Measurements from ENCODE around the gene ZNF75A.
A peak's percentile ranks its signal among the peaks of the same experiment; 100 is the strongest.
"Not testable (repeated sequence)": the region's sequence is repeated elsewhere in the genome, so short reads cannot be mapped to it uniquely, and the experiment has no call there.

Gene ZNF75A

DNA sequence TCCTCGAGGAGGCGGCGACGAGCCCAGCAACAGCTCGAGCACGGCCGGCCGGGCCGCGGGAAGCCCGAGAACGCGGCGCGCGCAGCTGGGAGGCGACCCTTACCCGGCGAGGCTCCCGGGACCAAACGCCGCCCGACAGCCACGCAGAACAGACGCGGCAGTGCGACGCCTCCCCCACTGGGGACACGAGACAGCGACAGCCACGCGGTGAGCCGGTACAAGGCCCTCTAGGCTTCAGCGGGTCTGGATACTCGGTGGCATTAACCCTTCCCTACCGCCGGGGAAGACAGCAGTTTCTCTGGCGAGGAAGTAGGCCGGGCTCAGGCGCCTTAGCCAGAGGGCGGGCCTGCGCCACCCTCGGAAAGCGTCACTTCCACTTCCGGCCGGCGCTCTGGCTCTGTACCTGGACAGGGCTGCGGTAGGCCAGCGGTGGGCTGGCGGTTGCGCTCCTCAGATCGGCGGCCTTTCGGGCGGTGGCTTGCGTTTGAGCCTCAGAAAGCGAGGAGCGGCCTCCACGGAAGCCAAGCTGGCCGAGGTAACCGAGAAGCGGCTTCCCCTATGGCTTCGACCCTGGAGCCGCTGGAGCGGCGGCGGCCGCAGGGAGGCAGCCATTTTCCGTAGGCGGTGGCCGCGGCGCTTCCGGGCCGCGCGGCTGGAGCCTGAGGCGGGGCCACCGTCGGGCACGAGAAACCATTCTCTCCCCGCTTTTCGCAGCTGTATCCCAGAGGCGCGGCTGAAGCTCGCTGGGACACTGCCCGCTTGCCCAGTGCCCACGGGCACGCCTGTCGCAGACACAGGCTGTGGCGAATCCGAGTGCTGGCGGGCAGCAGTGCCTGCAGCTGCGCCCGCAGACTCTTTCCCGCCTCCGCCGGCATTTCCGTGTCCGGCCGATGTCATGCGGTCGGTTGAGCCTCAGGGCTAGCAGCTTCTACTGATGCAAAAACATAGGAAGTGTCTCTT lies at the start of gene ZNF75A, which contains the start of gene TIGD7:
Gene ZNF75A, plus strand, starts transcription at position 389 of the 960 bp plus-strand sequence. CDS start 2,932 bp downstream, outside the sequence.
Gene TIGD7, minus strand, starts transcription at position 322 of the 960 bp plus-strand sequence. CDS start 4,816 bp downstream, outside the sequence.
- DNase-seq, result peak; percentile 74

DNA sequence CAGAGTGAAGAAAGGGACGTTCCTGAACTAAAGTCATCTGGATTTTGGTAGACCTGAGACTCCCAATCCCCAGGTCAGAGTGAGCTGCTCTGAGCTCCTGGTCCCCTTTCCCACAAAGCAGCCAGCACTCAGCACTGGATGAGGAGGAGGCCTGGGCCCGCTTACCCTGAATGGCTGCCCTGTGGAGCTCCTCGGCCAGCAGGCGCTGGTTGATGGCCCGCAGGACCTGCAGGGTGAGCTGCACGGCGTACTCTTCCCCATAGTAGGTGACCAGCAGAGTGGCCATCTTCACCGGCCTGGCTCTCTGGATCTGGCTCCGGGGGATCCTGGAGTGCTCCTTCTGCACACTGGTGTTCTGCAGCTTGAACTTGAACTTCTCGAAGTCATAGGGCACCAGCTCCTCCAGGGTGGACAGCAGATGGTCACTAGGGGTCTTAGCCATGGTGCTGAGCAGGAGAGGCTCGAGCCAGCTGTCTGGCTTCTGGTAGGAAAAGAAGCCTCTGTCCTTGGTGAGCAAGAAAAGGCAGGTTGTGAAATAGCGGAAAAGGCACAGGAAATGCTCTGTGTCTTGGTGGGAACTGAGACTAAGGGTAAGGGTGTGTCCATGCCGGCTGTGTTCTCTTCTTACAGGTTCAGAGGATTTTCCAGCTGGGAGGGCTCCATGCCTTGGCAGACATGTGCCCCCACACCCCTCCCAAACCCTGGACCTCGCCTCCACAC lies 49.0 kb upstream of the ZNF75A start, which contains the start of gene MEFV:
Gene MEFV, minus strand, starts transcription at position 488 of the 720 bp plus-strand sequence. Its CDS starts 46 bp downstream, at position 442.
- DNase-seq, result no peak

DNA sequence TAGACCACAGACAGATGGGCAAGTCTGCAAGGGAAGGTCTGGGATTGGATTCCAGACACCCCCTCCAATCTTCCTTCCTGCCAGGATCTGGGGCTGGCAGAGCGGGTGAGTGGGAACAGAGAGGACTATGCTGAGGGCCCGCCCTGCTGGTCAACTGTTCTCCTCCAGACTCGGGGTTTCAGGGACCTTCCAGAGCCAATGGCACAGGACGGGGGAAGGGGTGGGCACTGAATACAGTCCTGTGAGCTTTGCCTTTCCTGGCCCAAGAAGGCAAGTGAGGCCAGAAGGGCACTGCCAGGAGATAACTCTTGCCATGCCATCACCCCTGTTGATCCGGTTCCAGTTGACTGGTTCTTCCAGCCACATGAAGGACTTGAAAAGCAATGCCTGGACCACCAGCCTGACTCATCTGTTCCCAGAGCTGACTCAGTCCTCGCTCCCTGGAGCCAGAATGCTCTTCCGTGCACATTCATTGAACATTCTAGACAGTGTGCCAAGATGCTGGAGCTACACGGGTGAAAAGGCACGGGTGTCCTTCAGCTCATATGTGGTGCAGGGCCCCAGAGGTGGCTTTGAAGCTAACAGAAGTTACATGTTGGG lies 48.3 kb upstream of the ZNF75A start:
- no peak for DNase-seq

DNA sequence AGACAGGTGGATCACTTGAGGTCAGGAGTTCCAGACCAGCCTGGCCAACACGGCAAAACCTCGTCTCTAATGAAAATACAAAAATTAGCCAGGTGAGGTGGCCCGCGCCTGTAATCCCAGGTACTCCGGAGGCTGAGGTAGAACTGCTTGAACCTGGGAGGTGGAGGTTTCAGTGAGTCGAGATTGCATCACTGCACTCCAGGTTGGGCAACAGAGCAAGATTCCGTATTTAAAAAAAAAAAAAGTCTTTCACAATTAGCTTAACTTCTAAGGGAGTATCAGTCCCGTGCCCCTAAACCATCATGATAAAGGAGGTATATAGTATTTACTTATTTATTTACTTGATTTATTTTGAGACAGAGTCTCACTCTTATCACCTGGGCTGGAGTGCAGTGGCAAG lies 45.5 kb upstream of the ZNF75A start:
- DNase-seq, result no peak

DNA sequence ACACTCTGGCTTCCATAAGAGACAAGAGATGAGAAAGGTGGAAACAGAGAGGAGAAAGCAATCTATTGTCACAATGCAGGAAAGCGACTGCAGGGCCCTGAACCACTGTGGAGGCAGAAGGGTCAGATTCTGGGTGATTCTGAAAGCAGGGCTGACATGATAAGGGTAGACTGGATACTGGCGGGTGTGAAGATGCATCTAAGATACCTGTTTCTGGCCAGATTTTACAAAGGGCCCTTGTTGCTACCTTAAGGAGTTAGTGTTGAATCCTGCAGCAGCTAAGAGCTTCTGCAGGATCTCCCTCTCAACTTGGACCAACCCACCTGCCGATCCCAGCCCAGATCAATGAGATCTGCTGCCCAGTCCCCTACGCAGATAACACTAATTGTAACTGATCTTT lies 42.8 kb upstream of the ZNF75A start:
- no peak for DNase-seq

DNA sequence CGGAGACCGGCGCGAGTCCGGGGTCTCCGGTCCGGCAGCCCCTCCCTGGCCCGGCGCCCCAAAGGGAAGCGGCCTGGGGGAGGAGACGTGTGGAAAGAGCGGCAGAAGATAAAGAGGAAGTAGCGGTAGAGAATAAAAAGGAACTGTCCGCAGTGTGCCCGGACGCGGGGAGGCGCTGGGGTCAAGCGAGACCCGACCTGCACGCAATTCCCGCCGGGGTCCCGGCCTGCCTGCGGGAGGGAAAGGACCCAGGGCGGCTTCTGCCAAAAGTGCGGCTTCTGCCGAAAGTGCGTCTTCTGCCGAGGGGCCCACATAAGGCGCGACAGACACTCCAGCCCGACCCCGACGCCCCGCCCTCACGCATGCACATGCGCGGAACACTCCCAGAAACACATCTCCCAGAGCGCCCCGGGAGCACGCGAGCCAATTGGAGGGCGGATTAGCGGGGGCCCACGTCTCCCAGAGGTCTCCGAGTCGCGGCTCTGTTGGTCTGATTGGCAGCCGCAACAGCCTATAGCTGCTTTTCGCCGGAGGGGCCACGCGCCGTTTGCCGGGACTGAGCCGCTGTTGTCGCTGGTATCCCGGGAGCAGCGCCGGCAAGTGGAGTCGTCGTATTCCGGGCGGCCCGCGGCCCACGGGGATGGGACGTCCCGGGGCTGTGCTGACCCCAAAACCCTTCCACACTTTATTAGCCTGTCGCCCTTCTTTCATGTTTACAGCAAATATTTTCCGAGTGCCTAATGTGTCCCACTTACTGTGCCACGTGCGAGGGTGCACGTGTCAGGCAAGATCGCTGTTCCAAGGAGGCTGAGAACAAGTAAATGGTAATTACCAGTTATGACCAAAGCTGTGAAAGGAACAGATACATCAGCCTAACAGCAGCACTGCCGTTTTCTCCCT lies 40.9 kb upstream of the ZNF75A start:
- DNase-seq, result peak; percentile 96

DNA sequence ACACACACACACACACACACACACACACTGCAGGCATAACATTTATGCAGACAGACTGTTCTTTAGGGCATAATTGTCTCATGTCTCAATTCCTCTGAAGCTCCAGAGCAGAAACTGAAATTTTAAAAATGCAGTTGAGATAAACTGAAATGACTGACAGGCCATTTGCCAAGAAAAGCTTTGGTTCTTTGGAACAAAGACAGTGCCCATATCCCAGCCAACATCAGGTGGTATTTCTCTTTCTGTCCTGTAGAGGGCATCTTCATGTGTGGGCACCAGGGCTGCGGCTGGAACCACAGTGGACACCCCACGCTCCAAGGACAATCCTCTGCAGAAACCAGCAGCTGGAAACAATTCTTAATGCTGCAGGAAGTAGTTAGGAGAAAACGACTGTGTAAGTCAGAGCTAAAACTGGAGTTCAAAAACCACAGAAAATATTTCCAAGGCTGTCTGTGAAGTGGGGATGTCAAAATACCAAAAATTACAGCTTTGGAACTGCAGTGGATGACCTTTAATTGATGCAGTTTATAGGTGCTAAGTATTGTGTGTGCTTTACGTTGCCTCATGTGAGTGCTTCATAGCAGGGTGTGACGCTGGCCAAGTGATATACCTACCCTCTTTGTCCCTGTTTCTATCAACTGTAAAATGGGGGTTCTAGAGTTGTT lies 38.3 kb upstream of the ZNF75A start:
- DNase-seq, result no peak

DNA sequence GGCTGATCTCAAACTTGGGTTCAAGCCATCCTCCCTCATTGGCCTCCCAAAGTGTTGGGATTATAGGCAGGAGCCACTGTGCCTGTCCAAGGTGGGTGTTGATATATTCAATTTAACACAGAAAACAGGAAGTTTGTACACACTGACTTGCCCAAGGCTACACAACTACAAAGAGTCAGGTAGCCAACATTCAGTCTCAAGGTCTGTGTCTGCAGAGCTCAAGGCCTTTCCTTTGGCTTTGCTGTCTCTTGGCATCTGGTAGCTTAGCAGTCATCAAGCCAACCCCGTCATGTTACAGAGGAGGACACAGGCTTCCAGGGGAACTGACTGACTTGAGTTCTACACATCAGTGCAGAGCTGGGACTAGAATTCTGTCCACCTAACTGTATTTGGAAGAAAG lies 37.0 kb upstream of the ZNF75A start:
- no peak for DNase-seq

DNA sequence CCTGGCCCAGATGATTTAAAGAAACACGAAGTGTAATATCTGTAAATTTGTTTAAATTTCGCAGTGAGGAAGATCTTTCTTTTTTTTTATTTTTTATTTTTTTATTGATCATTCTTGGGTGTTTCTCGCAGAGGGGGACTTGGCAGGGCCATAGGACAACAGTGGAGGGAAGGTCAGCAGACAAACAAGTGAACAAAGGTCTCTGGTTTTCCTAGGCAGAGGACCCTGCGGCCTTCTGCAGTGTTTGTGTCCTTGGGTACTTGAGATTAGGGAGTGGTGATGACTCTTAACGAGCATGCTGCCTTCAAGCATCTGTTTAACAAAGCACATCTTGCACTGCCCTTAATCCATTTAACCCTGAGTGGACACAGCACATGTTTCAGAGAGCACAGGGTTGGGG lies 34.6 kb upstream of the ZNF75A start:
- DNase-seq, result not testable (repeated sequence)

DNA sequence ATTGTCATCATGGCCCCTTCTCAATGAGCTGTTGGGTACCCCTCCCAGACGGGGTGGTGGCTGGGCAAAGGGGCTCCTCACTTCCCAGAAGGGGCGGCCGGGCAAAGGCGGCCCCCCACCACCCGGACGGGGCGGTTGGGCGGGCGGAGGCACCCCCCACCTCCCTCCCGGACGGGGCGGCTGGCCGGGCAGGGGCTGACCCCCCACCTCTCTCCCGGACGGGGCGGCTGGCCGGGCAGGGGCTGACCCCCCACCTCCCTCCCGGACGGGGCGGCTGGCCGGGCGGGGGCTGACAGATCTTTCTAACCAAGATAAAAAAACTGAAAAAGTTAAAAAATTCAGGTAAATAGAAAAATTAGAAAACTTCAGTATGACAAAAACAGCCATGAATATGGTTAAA lies 34.0 kb upstream of the ZNF75A start:
- not testable (repeated sequence) for DNase-seq

DNA sequence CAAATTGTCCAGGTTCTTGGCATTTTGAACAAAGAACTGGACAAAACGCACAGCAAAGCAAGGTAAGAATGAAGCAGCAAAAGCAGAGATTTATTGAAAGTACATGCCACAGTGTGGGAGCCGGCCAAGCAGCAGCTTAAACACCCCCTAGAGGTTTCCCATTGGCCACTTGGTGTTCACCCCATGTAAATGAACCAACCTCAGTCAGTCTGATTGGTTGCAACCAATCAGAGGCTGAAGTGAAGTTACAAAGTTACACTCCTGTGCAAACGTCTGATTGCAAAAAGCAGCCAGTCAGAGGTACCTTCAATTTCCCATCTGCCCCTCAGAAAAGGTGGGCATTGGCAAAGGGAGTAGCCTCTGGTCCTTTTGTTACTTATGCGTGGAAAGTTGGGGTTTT lies 30.8 kb upstream of the ZNF75A start:
- DNase-seq, result no peak

DNA sequence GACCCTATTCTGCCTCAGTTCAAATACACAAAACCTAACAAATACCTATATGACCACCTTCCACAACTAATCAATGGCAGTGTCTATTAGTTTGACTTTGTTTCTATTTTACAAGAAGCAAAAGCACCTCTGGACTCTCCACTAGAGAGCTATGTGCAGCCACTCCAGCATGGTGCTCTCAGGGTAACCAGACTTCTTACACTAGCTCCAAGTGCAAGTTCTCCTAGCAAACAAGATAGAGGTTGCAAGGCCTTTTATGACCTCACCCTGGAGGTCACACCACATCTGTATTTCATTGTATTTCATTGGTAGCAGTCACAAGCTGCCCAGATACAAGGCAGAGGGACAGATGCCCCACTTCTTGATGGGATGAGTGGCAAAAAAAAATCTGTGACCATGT lies 30.4 kb upstream of the ZNF75A start:
- no peak for DNase-seq

DNA sequence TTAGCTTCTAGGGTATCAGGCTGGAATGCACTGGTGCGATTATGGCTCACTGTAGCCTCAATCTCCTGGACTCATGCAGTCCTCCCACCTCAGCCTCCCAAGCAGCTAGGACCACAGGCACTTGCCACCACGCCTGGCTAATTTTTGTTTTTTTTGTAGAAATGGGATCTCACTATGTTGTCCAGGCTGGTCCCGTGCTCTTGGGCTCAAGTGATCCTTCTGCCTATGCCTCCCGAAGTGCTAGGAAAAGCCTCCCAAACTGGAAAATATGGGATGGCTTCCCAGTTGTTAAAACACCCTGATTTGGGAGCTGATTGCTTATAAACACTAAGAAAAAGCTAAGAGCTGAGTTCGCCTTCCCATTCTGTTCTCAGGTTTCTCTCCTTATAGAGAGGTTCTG lies 28.6 kb upstream of the ZNF75A start:
- no peak for DNase-seq

DNA sequence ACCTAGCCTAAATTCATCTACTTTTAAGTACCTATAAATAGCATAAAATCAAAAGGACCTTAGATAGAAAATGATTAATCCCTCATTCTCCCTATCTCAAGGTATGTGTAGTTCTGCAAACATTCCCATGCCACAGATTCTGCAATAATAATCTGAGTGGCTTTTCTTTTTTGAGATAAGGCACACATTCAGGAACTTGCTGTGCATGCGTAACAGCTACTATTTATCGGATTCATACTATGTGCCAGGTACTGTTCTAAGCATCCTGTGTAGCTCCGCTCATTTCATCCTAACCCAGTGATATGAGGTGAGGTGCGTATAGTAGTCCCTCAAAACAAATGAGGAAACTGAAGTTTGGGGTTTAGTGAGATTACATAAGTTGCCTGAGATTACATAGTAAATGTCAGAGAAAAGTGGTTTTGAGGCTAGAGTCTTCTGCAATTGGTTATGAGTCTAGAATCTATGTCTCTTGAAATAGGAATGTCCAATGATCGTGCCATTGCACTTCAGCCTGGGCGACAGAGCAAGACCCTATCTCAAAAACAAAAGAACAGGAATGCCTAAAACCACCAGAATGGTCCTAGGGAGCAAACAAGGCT lies 24.0 kb upstream of the ZNF75A start:
- DNase-seq, result no peak

DNA sequence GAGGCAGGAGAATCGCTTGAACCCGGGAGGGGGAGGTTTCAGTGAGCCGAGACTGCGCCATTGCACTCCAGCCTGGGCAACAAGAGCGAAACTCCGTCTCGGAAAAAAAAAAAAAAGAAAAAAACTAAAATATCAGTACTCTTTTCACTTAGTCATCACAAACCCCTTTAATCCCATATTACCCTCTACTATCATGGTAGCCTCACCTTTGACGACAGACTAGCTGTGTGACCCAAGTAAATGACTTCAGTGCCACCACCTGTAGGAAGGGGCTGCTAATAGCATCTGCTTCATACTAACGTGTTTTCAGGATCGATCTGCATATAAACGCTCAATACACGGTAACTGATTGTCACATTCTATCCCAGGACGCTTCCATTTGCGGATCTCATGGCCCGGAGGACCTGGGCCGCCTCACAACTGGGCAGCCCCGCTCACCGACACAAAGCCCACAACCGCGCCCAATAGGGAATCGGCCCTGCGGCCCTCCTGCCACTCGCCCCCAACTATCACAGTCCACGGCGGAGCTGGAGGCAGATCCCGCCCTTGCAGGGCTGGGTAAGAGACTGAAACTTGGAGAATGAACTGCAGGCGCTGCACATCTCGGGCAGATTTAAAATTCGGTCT lies 23.1 kb upstream of the ZNF75A start:
- no peak for DNase-seq

DNA sequence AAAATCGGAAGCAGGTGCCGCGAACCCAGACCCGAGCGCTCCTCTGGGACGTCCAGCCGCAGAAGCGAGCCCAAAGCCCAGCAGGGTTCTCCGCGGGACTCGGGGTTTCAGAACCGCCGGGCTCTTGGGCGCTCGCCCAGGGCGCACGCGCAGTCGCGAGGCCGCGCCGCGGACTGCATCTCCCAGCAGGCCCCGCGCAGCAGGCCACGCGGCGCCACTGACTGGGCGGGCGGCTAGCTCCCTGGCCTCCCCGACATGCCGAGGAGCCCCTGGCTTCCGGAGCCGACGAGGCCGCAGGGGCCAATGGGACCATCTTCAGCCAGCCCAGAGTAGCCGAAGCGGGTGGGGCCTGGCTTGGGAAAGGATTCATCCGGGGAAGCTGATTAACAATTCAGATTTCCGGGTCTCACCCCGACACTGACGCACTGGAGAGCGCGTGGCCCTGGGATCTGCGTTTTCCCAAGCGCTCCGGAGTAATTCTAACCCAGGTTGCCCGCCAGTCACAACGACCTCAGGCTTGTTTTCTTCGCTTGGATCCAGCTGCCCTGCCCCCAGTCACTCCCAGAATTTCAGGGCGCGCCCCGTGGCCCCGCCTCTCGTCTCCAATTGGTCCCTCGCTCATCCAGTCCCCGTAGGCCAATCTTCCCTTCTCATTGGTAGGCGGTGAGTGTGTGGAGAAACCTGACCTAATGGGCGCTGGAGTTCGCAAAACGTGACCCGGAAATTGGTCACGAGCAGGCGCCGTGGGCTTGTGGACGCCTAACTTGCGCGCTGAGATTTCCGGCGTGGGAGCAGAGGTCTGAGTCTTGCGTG lies 22.4 kb upstream of the ZNF75A start, which contains the start of gene ZNF263:
Gene ZNF263, plus strand, starts transcription at position 762 of the 813 bp plus-strand sequence. CDS start 328 bp downstream, outside the sequence.
- DNase-seq, result peak; percentile 88

DNA sequence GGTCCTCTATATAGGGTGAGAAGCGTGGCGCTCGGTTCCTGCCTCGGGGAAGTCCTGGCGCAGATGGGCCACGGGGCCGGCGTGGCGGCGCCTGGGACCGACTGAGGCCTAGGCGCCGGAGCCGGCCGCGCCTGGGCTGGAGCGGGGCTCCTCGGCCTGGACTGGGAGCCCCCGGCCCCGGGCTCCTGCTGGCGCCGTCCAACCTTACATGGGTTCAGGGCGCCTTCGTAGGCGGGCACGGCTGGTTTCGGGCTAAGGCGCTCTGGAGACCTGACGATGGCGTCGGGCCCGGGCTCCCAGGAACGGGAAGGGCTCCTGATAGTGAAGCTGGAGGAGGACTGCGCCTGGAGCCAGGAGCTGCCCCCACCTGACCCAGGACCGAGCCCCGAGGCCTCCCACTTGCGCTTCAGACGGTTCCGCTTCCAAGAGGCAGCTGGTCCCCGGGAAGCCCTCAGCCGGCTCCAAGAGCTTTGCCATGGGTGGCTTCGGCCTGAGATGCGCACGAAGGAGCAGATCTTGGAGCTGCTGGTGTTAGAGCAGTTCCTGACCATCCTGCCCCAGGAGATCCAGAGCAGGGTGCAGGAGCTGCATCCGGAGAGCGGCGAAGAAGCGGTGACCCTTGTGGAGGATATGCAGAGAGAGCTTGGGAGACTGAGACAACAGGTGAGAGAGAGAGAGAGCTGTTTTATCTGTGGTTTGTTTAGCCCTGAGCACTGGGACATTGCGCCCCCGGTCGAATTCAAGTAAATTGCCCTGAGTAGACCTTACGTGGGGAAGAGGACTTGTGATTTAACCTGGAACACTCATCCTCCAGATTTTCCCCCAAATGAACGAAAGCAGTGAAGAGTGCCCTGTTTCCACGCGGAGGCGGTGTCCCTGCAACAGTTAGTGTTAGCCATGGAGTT lies 21.5 kb upstream of the ZNF75A start:
- no peak for DNase-seq

DNA sequence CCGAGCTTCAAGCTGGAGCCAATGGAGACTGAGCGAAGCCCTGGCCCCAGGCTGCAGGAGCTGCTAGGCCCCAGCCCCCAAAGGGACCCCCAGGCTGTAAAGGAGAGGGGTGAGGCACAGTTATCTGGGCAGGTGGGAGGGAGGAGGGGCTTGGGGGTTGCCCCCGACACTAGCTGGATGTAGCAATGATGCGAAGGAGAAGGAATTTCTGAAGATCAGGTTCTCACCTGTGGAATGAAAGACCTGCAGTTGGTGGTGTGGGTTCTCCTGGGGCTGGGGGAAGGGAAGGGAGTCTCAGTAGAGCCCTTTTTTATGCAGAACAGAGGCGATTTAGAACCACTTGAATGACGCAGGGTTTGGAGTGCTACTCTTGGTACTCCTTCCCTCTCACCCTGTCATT lies 20.2 kb upstream of the ZNF75A start:
- no peak for DNase-seq
